OCI-LY7 (cell line): ENCODE measurements around the gene LSAMP. TPM values are rescaled to one million over a fixed set of nuclear protein-coding genes. Genes with fewer than 3 reads are reported as not detected.
"Not testable (repeated sequence)": the region's sequence is repeated elsewhere in the genome, so short reads cannot be mapped to it uniquely, and the experiment has no call there.

ENCODE experiments used
- BruUV-seq: library from RNA; stranded (reverse); fragments of 400-500 nt; replicated peaks from 2 replicates; lab custom pipeline; 2021; lab: Mats Ljungman, UMichigan
- CTCF ChIA-PET: fragments of 300-600 bp; sonication (Branson Sonifier 250); formaldehyde crosslinking; loops from one replicate; lab custom pipeline; 2022; ENCODE audit warnings: antibody characterized with exemption; ENCODE audit not compliant: unreplicated experiment; lab: Charles Lee
- POLR2A ChIA-PET: fragments of 300-600 bp; sonication (Branson Sonifier 250); formaldehyde crosslinking; loops from one replicate; lab custom pipeline; 2022; ENCODE audit warnings: antibody characterized with exemption; lab: Charles Lee
- DNase-seq: peaks from one replicate; pipeline ENCODE4 v3.0.0-alpha.2; 2015; ENCODE audit warnings: low spot score
- H2AFZ ChIP-seq: fragments of 200-600 bp; sonication (generic), shearing (Covaris generic); 2 replicates; pipeline ENCODE4 v1.6.1; 2014; ENCODE audit warnings: mild to moderate bottlenecking, antibody characterized with exemption, low read length, moderate library complexity
- H3K27ac ChIP-seq: fragments of 200-600 bp; sonication (generic); 2 replicates; pipeline ENCODE4 v1.5.1; 2014; ENCODE audit warnings: mixed run types, low read depth, mild to moderate bottlenecking, moderate library complexity, low read length, inconsistent platforms; ENCODE audit not compliant: poor library complexity, severe bottlenecking
- H3K36me3 ChIP-seq: fragments of 200-600 bp; sonication (generic); 2 replicates; pipeline ENCODE4 v1.6.1; 2014; ENCODE audit warnings: mild to moderate bottlenecking, antibody characterized with exemption, low read length, moderate library complexity, mixed read lengths; ENCODE audit not compliant: insufficient read depth
- H3K4me1 ChIP-seq: fragments of 200-600 bp; sonication (generic); 2 replicates; pipeline ENCODE4 v1.5.1; 2014; ENCODE audit warnings: mild to moderate bottlenecking, low read length; ENCODE audit not compliant: insufficient read depth, poor library complexity, severe bottlenecking
- H3K4me2 ChIP-seq: fragments of 200-600 bp; sonication (generic); 2 replicates; pipeline ENCODE4 v1.6.1; 2014; ENCODE audit warnings: mild to moderate bottlenecking, low read length
- H3K4me3 ChIP-seq: fragments of 200-600 bp; sonication (generic); 2 replicates; pipeline ENCODE4 v1.5.1; 2014; ENCODE audit warnings: mild to moderate bottlenecking, low read depth, low read length; ENCODE audit not compliant: poor library complexity, severe bottlenecking
- H3K79me2 ChIP-seq: fragments of 200-600 bp; sonication (generic); 2 replicates; pipeline ENCODE4 v1.6.1; 2016; ENCODE audit warnings: low read depth, mild to moderate bottlenecking, low read length, moderate library complexity, mixed read lengths; ENCODE audit not compliant: insufficient read depth
- H3K9me2 ChIP-seq: fragments of 200-600 bp; sonication (generic); 2 replicates; pipeline ENCODE4 v1.6.1; 2016; ENCODE audit warnings: mild to moderate bottlenecking, low read length, mixed read lengths; ENCODE audit not compliant: insufficient read depth
- H3K9me3 ChIP-seq: fragments of 200-600 bp; sonication (generic); 2 replicates; pipeline ENCODE4 v1.6.1; 2014; ENCODE audit warnings: mild to moderate bottlenecking, mixed run types, low read length, mixed read lengths
- H4K20me1 ChIP-seq: fragments of 200-600 bp; sonication (generic); 2 replicates; pipeline ENCODE4 v1.6.1; 2014; ENCODE audit warnings: mild to moderate bottlenecking, antibody characterized with exemption, low read length, moderate library complexity, mixed read lengths; ENCODE audit not compliant: insufficient read depth
- CTCF ChIP-seq: fragments of 200-600 bp; sonication (generic); conservative IDR thresholded peaks from 2 replicates; pipeline ENCODE4 v1.5.1; 2014; ENCODE audit warnings: mild to moderate bottlenecking, antibody characterized with exemption, low read length, moderate library complexity, mixed read lengths
- EZH2phosphoT487 ChIP-seq: fragments of 200-600 bp; sonication (generic); IDR thresholded peaks from 2 replicates; pipeline ENCODE4 v1.6.1; 2018; ENCODE audit warnings: low read depth, borderline replicate concordance, mild to moderate bottlenecking, mixed run types, antibody characterized with exemption, low read length, moderate library complexity, mixed read lengths
- intact Hi-C: fragments of 100-400 bp; cut with micrococcal nuclease; formaldehyde crosslinking; loops from one replicate; pipeline ENCODE4 v1.10.0; 2022; ENCODE audit not compliant: unreplicated experiment
- total RNA-seq, 2 experiments: library from RNA; depleted of rRNA in 1 of 2; stranded (reverse); fragments of >200 nt in 1 of 2; shearing (Covaris generic) in 1 of 2; gene quantifications; 2 replicates each; pipeline ENCODE4 v1.2.3, GENCODE V29; 2014 to 2022

LSAMP gene
- total RNA-seq, 2 experiments from 2014 or later: 1.4 TPM; not detected in 1

DNA sequence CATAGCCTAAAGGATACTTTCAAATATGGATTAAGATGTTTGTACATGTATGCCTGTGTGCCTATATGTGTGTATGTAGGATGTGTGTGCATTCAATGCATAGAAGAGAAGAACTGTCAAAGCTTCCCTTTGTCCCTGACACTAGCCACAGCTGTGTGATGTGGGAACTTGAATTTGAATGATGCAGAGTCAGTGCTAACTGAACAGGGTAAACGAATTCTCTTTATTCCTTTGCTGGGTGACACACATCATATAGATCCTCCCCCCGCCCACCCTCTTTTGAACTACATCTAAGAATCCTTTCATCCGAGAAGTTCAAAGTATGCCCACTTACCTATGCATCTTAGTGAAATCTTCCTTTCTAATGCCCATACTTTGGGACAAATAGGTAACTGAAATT lies 593.7 kb downstream of the LSAMP start:
- Histone ChIP-seq H3K9me3 (no peaks in the 10 kb centered on the region), H3K9me2 (no peaks in the 10 kb centered on the region), H4K20me1 (no peaks in the 10 kb centered on the region), H3K27ac (no peak overlapping the region), H3K4me1 (no peaks in the 10 kb centered on the region), H2AFZ (no peak overlapping the region), H3K79me2 (no peaks in the 10 kb centered on the region), H3K36me3 (no peaks in the 10 kb centered on the region), H3K4me2 (no peak overlapping the region), H3K4me3 (no peak overlapping the region)
- ChIA-PET CTCF (no interaction called here), POLR2A (no interaction called here)
- intact Hi-C loops: no loop called here
- TF ChIP-seq CTCF (no peak), EZH2phosphoT487 (no peak)
- BruUV-seq: no TSS peak
- no peak for DNase-seq

DNA sequence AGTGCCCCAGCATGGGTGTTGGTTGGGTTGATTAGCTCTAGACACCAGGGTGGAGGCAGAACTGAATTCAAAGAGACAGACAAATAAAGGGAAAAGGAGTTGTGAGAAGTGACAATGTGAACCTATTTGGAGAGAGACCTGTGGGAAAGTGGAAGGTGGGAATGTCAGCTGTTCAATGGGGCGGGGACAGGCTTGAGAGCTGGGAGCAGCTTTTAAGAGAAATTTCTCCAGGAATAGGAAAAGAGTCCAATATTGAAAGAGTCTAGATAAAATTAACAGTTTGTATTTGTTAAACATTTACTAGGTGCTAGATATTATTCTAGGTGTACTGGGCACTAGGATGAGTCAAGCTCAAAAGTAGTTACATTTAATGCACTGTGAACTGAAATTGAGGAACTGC lies 596.6 kb downstream of the LSAMP start:
- no peak for DNase-seq
- ChIA-PET POLR2A (interaction anchor here (0.6 to 1.2 kb wide), 5 partner anchors 10 to 1179 kb away, joined by 3 to 4 read pairs (median 3); no protein-coding TSS in a partner anchor), CTCF (no interaction called here)
- BruUV-seq: no TSS peak
- Histone ChIP-seq H3K9me2 (no peaks in the 10 kb centered on the region), H3K4me1 (no peaks in the 10 kb centered on the region), H3K79me2 (no peaks in the 10 kb centered on the region), H3K27ac (no peak overlapping the region), H3K4me2 (no peak overlapping the region), H3K36me3 (no peaks in the 10 kb centered on the region), H2AFZ (no peak overlapping the region), H4K20me1 (no peaks in the 10 kb centered on the region), H3K4me3 (no peak overlapping the region), H3K9me3 (no peaks in the 10 kb centered on the region)
- intact Hi-C loops: no loop called here
- TF ChIP-seq CTCF (no peak), EZH2phosphoT487 (no peak)

DNA sequence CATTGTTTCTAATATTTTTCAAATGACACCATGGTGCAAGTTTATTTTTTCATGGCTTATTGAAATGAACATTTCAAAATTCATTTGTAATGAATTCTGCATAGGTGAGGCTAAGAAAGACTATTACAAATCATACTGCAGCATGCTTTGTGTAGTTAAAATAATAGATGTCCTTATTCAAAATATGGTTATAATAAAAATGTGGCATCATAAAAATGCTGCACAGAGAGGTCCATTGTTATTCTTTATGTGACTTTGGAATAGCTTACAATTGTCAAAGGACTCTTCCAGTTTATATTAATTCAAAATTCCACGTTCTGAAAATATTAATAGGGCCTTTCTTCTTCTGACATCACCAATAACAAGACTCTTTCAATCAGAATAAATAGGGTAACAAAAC lies 599.3 kb downstream of the LSAMP start:
- Histone ChIP-seq H3K4me3 (no peak overlapping the region), H3K36me3 (no peaks in the 10 kb centered on the region), H4K20me1 (no peaks in the 10 kb centered on the region), H2AFZ (no peak overlapping the region), H3K27ac (no peak overlapping the region), H3K9me2 (no peaks in the 10 kb centered on the region), H3K79me2 (no peaks in the 10 kb centered on the region), H3K9me3 (no peaks in the 10 kb centered on the region), H3K4me1 (no peaks in the 10 kb centered on the region), H3K4me2 (no peak overlapping the region)
- ChIA-PET CTCF (no interaction called here), POLR2A (no interaction called here)
- intact Hi-C loops: no loop called here
- TF ChIP-seq EZH2phosphoT487: no peak
- no peak for TF ChIP-seq CTCF
- no peak for DNase-seq
- no TSS peak for BruUV-seq

DNA sequence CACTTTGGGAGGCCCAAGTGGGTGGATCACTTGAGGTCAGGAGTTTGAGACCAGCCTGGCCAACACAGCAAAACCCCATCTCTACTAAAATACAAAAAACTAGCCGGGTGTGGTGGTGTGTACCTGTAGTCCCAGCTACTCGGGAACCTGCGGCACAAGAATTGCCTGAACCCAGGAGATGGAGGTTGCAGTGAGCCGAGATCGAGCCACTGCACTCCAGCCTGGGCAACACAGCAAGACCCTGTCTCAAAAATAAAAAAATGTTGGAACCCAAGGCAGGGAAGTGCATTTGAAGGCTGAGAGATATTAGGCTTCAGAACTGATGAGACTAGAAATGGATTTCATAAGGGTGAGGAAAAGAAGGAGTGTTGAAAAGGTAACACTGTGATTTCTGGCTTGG lies 600.6 kb downstream of the LSAMP start:
- H3K4me1 ChIP-seq, intact Hi-C loops, H4K20me1 ChIP-seq, H3K9me3 ChIP-seq, H3K27ac ChIP-seq, BruUV-seq, H3K79me2 ChIP-seq, H3K9me2 ChIP-seq, DNase-seq, CTCF ChIA-PET, H3K36me3 ChIP-seq, H2AFZ ChIP-seq, H3K4me2 ChIP-seq, POLR2A ChIA-PET, H3K4me3 ChIP-seq: not testable (repeated sequence)
